KOPT-K1 (cell line): ENCODE measurements around the gene WNT9A.

Source experiments
- H3K27ac ChIP-seq: fragments of 200-600 bp; sonication (generic); 2 replicates; pipeline ENCODE4 v1.5.1; 2016; ENCODE audit warnings: antibody characterized with exemption, mild to moderate bottlenecking, low read depth, low read length; ENCODE audit not compliant: poor library complexity, severe bottlenecking
- H3K36me3 ChIP-seq: fragments of 200-600 bp; sonication (generic); 2 replicates; pipeline ENCODE4 v1.5.1; 2017; ENCODE audit warnings: antibody characterized with exemption, mild to moderate bottlenecking, low read length, moderate library complexity; ENCODE audit not compliant: insufficient read depth
- H3K9me3 ChIP-seq: fragments of 200-600 bp; sonication (generic); 2 replicates; pipeline ENCODE4 v1.5.1; 2017; ENCODE audit warnings: antibody characterized with exemption, low read length, mild to moderate bottlenecking; ENCODE audit not compliant: insufficient read depth, poor library complexity, severe bottlenecking

WNT9A gene

DNA sequence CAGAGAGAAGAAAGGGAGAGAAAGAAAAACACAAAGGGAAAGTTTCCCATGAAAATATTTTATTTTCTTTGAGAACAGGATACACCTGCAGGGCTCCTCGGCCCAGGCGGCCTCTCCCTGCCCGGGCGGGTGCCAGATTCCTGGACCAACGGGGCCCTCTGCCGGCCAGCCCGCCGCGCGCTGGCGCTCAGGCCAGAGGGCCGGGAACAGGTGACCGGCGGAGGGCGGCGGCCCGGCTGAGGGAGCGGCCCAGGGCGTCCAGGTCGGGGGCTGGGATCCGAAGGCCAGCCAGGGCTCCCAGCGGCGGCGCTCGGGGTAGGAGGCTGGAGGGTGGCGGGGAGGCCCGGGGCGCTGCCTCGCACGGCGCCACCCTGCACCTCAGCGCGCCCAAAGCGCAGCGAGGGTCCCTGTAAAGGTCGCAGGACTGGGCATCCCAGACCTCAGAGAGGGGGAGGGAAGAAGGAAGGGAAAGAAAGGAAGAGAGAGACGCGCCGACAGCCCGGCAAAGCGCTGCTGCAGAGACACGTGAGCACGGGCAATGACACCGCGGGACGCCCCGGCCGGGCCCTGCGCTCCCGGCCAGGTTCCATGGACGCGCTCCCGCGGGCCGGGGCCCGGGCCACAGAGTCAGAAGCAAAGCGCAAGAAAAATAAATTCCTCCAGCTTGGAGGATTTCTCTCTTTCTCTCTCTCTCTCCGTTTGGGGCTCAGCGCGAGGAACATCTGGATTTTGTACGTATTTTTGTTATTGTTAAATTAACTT, 927 bp downstream of the WNT9A start:
- no peaks in the 10 kb centered on the region for H3K9me3 ChIP-seq
- no peaks in the 10 kb centered on the region for H3K36me3 ChIP-seq
- no peak overlapping the region for H3K27ac ChIP-seq

DNA sequence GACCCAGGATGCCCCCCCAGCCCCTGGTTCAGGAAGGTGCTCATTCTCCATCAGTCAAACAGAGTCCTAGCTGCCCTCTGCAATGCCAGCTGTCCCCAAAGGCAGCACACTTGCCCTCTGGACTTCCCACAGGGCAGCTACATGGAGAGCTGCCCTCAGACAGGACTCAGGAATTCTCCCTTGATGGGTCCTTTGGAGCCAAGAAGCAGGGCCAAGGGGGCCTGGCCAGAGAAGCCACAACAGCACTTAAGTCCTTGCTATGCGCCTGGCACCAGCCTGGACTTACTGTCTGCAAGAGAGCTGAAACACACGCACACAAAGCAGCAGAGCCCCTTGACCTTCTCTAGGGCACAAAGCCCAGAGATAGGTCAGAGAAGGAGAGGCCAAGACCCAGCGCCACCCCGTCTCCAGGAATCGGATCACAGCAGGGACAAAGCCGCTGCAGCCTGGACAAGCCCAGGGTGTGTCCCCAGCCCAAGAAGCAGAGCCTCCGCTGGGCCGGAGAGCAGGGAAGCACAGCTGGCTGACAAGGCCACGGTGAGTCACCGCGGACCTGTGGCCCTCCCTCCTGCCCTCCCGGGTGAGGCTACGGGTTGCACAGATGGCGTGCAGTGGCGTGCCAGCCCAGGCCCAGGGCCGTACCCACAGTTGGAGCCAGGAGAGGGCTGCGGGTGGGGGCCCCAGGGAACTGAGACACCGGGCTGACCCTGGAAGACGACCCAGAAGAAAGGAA, 1.7 kb downstream of the WNT9A start:
- H3K9me3 ChIP-seq: no peaks in the 10 kb centered on the region
- H3K27ac ChIP-seq: no peak overlapping the region
- no peaks in the 10 kb centered on the region for H3K36me3 ChIP-seq

- Histone ChIP-seq H3K27ac (no peak overlapping the region), H3K9me3 (no peaks in the 10 kb centered on the region), H3K36me3 (no peaks in the 10 kb centered on the region)
Observed at GRCh38 chr1:227944931-227945890, 2.5 kb downstream of the WNT9A start.

- H3K36me3 ChIP-seq: no peaks in the 10 kb centered on the region
- H3K27ac ChIP-seq: no peak overlapping the region
- H3K9me3 ChIP-seq: no peaks in the 10 kb centered on the region
Observed at GRCh38 chr1:227944090-227944930, 3.4 kb downstream of the WNT9A start.

GRCh38 chr1:227943381-227944089, 4.2 kb downstream of the WNT9A start:
- Histone ChIP-seq H3K27ac (no peak overlapping the region), H3K9me3 (no peaks in the 10 kb centered on the region), H3K36me3 (no peaks in the 10 kb centered on the region)

- Histone ChIP-seq H3K9me3 (no peaks in the 10 kb centered on the region), H3K36me3 (no peaks in the 10 kb centered on the region), H3K27ac (no peak overlapping the region)
Observed at GRCh38 chr1:227942716-227943261, 4.9 kb downstream of the WNT9A start.

DNA sequence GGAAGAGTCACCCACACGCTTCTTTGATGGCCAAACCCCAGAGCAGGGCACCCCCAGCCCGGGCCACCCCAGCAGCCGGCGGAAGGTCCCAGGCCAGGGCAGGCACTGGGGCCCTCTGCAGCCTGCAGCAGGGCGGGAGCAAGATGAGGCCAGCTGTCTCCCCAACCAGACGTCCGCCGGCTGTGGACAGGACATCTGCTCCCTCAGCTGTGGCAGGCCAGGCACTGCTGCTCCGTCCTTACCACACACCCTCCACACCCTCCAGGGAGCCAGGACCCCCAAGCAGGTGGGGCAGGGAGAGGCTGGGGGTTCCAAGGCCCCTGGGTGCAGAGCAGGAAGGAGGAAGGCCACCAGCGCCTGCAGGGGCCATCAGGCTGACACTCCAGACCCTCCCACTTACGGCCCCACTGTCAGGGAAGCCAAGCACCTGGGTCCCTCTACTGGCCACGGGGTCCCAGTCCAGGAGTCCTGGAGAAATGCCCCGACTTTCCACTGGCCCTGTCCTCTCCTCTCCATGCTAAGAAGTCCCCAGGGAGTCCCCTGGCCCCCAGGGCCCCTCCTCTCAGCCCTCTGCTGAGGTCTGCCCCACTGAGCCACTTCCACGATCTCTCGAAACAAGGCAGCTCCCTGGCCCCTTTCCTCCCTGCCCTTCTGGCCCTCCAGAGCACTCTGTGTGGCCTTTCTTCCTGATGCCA, 5.6 kb downstream of the WNT9A start:
- no peaks in the 10 kb centered on the region for H3K9me3 ChIP-seq
- H3K27ac ChIP-seq: no peak overlapping the region
- H3K36me3 ChIP-seq: no peaks in the 10 kb centered on the region

DNA sequence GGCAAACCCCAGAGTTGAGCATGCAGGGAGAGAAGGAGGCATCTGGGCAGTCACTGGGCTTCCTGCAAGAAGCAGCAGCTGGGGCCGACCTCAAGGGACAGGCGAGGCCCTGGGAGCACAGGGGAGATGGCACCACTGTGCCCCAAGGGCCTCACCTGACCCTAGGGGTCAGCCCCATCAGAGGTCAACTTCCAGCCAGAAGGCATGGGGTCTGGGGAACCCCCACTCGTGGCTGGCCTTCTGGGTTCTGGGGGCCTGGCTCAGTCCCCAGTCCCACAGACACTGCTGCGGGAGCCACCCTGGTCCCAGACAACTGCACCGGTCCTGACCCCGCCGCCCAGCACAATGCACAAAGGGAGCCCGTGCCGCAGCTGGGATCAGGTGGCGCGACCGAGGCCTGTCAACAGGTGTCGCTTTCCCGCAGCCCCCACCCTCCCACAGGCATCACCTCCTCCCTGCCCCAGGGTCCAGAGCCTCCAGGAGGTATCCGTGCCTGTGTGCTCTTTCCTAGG, 6.2 kb downstream of the WNT9A start:
- no peak overlapping the region for H3K27ac ChIP-seq
- no peaks in the 10 kb centered on the region for H3K36me3 ChIP-seq
- no peaks in the 10 kb centered on the region for H3K9me3 ChIP-seq

DNA sequence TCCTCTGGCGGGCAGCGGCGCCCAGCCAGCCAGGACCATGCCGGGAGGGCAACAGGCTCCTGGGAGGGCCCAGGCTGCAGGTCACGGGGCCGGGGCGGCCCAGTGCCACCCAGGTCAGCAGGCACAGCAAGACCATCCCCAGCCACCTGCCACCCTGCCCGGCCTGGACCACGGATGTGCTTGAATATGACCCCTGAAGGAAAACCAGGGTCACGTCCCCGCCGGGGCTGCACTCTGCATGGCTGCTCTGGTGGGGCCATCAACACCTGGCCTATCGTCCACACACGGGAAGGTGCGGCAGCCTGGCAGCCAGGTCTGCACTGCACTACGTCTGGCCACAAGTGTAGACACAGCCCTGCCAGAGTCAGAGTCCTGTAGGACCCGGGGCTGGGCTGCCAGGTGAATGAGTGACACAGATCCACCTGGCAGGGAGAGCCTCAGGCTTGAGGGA, 6.9 kb downstream of the WNT9A start:
- Histone ChIP-seq H3K9me3 (no peaks in the 10 kb centered on the region), H3K36me3 (no peaks in the 10 kb centered on the region), H3K27ac (no peak overlapping the region)

DNA sequence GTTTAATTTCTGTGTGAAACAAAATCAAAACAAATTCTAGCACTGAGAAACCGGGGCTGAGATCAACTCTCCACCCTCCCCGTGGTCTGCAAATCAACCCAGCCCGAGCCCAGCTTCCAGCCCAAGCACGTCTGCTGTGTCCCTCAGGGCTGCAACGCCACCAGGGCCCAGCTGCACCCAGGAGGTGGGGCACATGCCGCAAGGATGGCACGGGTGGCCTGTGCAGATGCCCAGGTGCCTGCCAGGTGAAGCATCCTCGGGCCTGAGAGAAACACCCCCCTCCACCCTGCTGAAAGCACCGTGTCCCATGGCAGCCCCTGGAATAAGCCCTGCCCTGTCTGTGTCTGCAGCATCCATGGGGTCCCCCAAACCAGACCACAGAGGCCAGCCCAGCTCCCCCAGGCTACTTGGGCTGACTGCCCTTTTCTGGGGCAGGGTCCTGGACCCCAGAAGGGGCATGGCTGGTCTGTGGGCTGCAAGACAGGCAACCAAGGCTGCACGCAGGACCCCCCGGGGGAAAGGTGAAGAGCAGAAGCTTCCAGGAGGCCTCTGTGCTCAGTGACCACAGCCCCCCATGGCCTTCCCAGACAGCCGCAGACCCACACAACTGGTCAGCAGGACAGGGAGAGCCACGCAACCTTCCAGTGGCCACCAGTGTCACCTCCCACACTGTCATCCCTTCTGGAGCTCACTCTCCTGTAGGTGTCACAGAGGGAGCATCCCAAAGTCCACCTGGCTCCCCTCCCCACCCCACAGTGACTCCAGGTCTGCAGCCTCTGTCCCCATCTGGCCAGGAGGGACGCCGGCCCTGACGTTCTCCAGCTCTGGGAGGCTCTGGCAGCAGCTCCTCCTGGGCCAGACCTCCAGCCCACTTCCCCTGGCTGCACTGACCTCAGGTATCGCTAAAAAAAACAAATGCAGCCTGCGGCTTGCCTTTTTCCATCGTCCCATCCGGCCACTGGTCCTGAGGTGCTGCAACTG, 7.7 kb downstream of the WNT9A start:
- no peaks in the 10 kb centered on the region for H3K36me3 ChIP-seq
- no peaks in the 10 kb centered on the region for H3K9me3 ChIP-seq
- no peak overlapping the region for H3K27ac ChIP-seq

GRCh38 chr1:227938911-227939790, 8.6 kb downstream of the WNT9A start:
- Histone ChIP-seq H3K36me3 (no peaks in the 10 kb centered on the region), H3K27ac (no peak overlapping the region), H3K9me3 (no peaks in the 10 kb centered on the region)
